Activated T-cell treated with anti-CD3 and anti-CD28 coated beads, Interleukin-2, amount 50 U/mL, for 4 hours (primary cell): Measurements from ENCODE around the gene CHD2. TPM values are rescaled to one million over a fixed set of nuclear protein-coding genes. Genes with fewer than 3 reads are reported as not detected.
"Not testable (repeated sequence)": the region's sequence is repeated elsewhere in the genome, so short reads cannot be mapped to it uniquely, and the experiment has no call there.

ENCODE experiments used
- ATAC-seq, 2 donors: fragments of 200-7000 bp; cut with Tn5 transposase; one replicate each; pipeline ENCODE4 v1.10.0; 2021
- DNase-seq: peaks from one replicate; pipeline ENCODE4 v3.0.0-alpha.2; 2020
- H3K27me3 Mint-ChIP-seq: one replicate; pipeline ENCODE4 v1.8.0; 2021; ENCODE audit warnings: low read depth, mixed read lengths
- H3K36me3 Mint-ChIP-seq: one replicate; pipeline ENCODE4 v1.8.0; 2022; ENCODE audit warnings: mixed read lengths; ENCODE audit not compliant: insufficient read depth
- H3K4me1 Mint-ChIP-seq: one replicate; pipeline ENCODE4 v1.8.0; 2021; ENCODE audit warnings: low read depth, mixed read lengths
- H3K4me3 Mint-ChIP-seq: one replicate; pipeline ENCODE4 v1.8.0; 2021; ENCODE audit warnings: mild to moderate bottlenecking, moderate library complexity, mixed read lengths
- H3K9me3 Mint-ChIP-seq: one replicate; pipeline ENCODE4 v1.8.0; 2021; ENCODE audit warnings: mixed read lengths
- total RNA-seq, 3 donors: library from RNA; stranded (reverse); gene quantifications; one replicate each; pipeline ENCODE4 v1.2.1, GENCODE V29; 2021

The CHD2 gene
- total RNA-seq = 10 to 100 TPM; 58.0 to 67.7 (median 59.7) TPM

- peak; percentile 67 to 68 for ATAC-seq
- H3K4me3 Mint-ChIP-seq = peak within 1 kb of the TSS; percentile 86
- H3K9me3 Mint-ChIP-seq = peaks cover 8% of the 10 kb centered on the region
- peaks cover 51% of the 10 kb centered on the region for H3K36me3 Mint-ChIP-seq
- H3K27me3 Mint-ChIP-seq = no peaks in the 10 kb centered on the region
- DNase-seq = peak; percentile 43
- peaks cover 52% of the 10 kb centered on the region for H3K4me1 Mint-ChIP-seq
Observed at GRCh38 chr15:92899948-92900730, at the start of gene CHD2. Gene CHD2 (plus strand): TSS chr15:92900324. CDS start chr15:92901238, 914 bp downstream.

- peaks cover 27% of the 10 kb centered on the region for H3K4me1 Mint-ChIP-seq
- DNase-seq (no peak), ATAC-seq (no peak)
- H3K36me3 Mint-ChIP-seq = no peaks in the 10 kb centered on the region
- no peaks in the 10 kb centered on the region for H3K9me3 Mint-ChIP-seq
- H3K27me3 Mint-ChIP-seq = no peaks in the 10 kb centered on the region
- no peak overlapping the region for H3K4me3 Mint-ChIP-seq
Observed at GRCh38 chr15:92853222-92853621, 46.9 kb upstream of the CHD2 start.

DNA sequence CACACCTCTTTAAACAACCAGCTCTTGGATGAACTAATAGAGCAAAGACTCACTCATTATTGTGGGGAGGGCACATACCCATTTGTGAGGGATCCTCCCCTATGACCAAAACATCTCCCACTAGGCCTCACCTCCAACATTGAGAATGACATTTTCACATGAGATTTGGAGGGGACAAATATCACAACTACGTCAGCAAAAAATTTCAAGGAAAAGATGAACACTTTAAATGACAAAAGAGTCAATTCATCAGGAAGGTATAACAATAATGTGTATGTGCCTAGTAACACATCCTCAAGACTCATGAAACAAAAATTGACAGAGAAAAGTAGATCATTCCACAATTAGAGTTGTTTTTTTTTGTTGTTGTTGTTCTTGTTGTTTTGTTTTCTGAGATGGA, 38.4 kb upstream of the CHD2 start:
- H3K9me3 Mint-ChIP-seq = peaks cover 9% of the 10 kb centered on the region
- DNase-seq = no peak
- no peaks in the 10 kb centered on the region for H3K36me3 Mint-ChIP-seq
- ATAC-seq = no peak
- H3K4me3 Mint-ChIP-seq = no peak overlapping the region
- no peaks in the 10 kb centered on the region for H3K4me1 Mint-ChIP-seq
- no peaks in the 10 kb centered on the region for H3K27me3 Mint-ChIP-seq

DNA sequence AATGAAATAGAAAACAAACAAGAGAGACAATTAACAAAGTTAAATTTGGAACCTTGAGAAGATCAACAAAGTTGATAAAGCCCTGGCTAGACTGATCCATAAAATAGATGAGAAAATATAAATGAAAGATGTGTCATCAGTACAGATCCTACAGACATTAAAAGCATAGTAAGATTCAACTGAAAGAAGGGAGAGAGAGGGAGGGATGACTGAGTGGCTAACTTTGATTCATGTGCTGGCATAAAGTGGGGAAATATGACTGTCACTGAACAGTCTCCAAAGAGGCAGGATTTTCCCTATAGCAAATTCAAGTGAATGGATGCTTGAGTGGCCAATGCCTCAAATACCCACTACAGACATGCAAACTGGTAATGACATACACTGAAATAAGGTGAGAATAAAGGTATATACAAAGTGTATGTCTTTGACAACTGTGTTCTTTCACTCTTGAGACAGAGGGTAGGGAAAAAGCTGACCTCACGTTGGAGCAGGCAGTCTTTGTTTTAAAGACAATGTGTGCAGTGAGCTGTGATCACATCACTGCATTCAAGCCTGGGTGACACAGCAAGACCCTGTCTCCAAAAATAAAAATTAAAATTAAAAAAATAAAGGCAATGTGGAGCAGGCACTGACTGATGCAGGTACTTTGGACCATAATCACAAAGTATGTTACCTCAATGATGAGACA, 35.9 kb upstream of the CHD2 start:
- H3K36me3 Mint-ChIP-seq = no peaks in the 10 kb centered on the region
- H3K4me3 Mint-ChIP-seq = no peak overlapping the region
- H3K27me3 Mint-ChIP-seq = no peaks in the 10 kb centered on the region
- peaks cover 9% of the 10 kb centered on the region for H3K9me3 Mint-ChIP-seq
- H3K4me1 Mint-ChIP-seq = no peaks in the 10 kb centered on the region
- DNase-seq (no peak), ATAC-seq (no peak)

GRCh38 chr15:92869263-92869940, 30.7 kb upstream of the CHD2 start:
- H3K36me3 Mint-ChIP-seq = no peaks in the 10 kb centered on the region
- peaks cover 2% of the 10 kb centered on the region for H3K4me1 Mint-ChIP-seq
- no peak for ATAC-seq

DNA sequence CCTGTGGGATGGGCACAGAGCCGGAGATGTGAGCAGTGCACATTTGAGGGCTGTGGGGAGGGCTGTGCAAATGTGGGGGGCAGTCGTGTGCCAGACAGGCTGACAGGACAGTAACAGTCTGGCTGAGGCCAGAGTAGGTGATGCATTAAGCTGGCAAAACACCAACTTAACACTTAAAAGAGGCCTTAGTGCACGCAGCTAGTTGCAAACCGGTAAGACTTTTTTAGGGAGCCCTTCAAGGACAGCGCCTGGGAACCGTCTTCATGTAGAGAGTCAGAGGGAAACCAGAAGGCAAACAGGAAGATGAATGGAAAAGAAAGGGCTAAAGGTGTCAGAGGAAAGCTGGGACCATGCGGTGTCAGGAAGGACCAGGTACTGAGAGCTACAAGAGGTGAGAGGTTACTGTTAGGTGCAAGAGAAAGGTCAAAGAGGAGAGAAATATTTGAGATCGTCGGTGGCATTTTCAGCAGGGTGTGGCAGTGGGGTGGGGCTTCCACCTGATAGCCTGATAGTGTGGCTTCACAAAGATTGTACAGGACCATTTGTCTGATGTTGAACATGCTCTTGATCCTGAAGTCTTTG, 30.0 kb upstream of the CHD2 start:
- DNase-seq (no peak), ATAC-seq (no peak)
- no peak overlapping the region for H3K4me3 Mint-ChIP-seq
- H3K27me3 Mint-ChIP-seq = no peaks in the 10 kb centered on the region
- no peaks in the 10 kb centered on the region for H3K36me3 Mint-ChIP-seq
- peaks cover 2% of the 10 kb centered on the region for H3K4me1 Mint-ChIP-seq
- H3K9me3 Mint-ChIP-seq = no peaks in the 10 kb centered on the region

More at GRCh38 chr15:92869263-92869940, 30.7 kb upstream of the CHD2 start:
- no peaks in the 10 kb centered on the region for H3K9me3 Mint-ChIP-seq
- no peak for DNase-seq
- H3K27me3 Mint-ChIP-seq = no peaks in the 10 kb centered on the region
- H3K4me3 Mint-ChIP-seq = no peak overlapping the region

- H3K4me1 Mint-ChIP-seq, H3K27me3 Mint-ChIP-seq, ATAC-seq, H3K4me3 Mint-ChIP-seq, H3K9me3 Mint-ChIP-seq, DNase-seq, H3K36me3 Mint-ChIP-seq: not testable (repeated sequence)
Observed at GRCh38 chr15:92872967-92873366, 27.2 kb upstream of the CHD2 start.

GRCh38 chr15:92877000-92877399, 23.1 kb upstream of the CHD2 start:
- Mint-ChIP-seq H3K4me1 (peaks cover 37% of the 10 kb centered on the region), H3K4me3 (no peak overlapping the region), H3K9me3 (no peaks in the 10 kb centered on the region), H3K36me3 (no peaks in the 10 kb centered on the region), H3K27me3 (no peaks in the 10 kb centered on the region)
- DNase-seq (no peak), ATAC-seq (no peak)

DNA sequence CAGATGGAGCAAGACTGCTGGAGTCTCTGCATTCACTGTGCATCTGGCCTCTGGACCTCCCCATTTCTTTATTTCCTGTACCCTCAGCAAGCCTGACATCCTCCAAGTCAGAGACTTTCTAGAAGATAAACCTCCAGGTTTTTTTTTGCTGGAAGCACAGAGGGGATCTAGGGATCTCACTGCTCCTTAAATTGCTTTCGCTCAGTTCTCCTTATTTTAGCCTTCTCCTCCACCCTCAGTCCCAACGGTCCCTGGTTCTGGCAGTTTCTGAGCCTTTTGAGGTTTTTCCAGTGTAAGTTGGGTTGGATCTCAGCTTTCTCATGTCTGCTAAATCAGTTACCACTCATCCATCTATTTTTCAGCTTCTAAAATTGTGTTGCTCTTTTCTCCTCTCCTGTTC, 22.7 kb upstream of the CHD2 start:
- DNase-seq = no peak
- H3K36me3 Mint-ChIP-seq = no peaks in the 10 kb centered on the region
- peaks cover 39% of the 10 kb centered on the region for H3K4me1 Mint-ChIP-seq
- H3K9me3 Mint-ChIP-seq = no peaks in the 10 kb centered on the region
- no peaks in the 10 kb centered on the region for H3K27me3 Mint-ChIP-seq
- no peak overlapping the region for H3K4me3 Mint-ChIP-seq
- ATAC-seq = no peak

GRCh38 chr15:92878593-92879053, 21.5 kb upstream of the CHD2 start:
- ATAC-seq (no peak), DNase-seq (no peak)
- peaks cover 1% of the 10 kb centered on the region for H3K36me3 Mint-ChIP-seq
- H3K9me3 Mint-ChIP-seq = no peaks in the 10 kb centered on the region
- no peaks in the 10 kb centered on the region for H3K27me3 Mint-ChIP-seq
- no peak overlapping the region for H3K4me3 Mint-ChIP-seq
- peaks cover 39% of the 10 kb centered on the region for H3K4me1 Mint-ChIP-seq

GRCh38 chr15:92879949-92880725, 20.0 kb upstream of the CHD2 start:
- peak overlapping the region; percentile 9 for H3K4me3 Mint-ChIP-seq
- no peak for ATAC-seq
- H3K4me1 Mint-ChIP-seq = peaks cover 41% of the 10 kb centered on the region
- H3K27me3 Mint-ChIP-seq = no peaks in the 10 kb centered on the region
- peaks cover 14% of the 10 kb centered on the region for H3K36me3 Mint-ChIP-seq
- no peaks in the 10 kb centered on the region for H3K9me3 Mint-ChIP-seq
- DNase-seq = no peak

GRCh38 chr15:92880796-92881195, 19.3 kb upstream of the CHD2 start:
- Mint-ChIP-seq H3K36me3 (peaks cover 14% of the 10 kb centered on the region), H3K9me3 (no peaks in the 10 kb centered on the region), H3K4me3 (peak overlapping the region; percentile 90), H3K27me3 (no peaks in the 10 kb centered on the region), H3K4me1 (peaks cover 41% of the 10 kb centered on the region)
- DNase-seq (no peak), ATAC-seq (no peak)

- Mint-ChIP-seq H3K36me3 (peaks cover 18% of the 10 kb centered on the region), H3K4me3 (peak overlapping the region; percentile 90), H3K4me1 (peaks cover 45% of the 10 kb centered on the region), H3K27me3 (no peaks in the 10 kb centered on the region), H3K9me3 (no peaks in the 10 kb centered on the region)
- ATAC-seq = no peak
- DNase-seq = no peak
Observed at GRCh38 chr15:92881211-92881754, 18.8 kb upstream of the CHD2 start.
